H1 (cell line): Measurements from ENCODE around the gene LINC01488. TPM values are rescaled to one million over a fixed set of nuclear protein-coding genes. Genes with fewer than 3 reads are reported as not detected.

Source experiments
- CHD1 ChIP-seq: IDR thresholded peaks from 2 replicates; pipeline ENCODE4 v1.6.1; 2012; ENCODE audit warnings: low read depth, low read length, improper control_type of control experiment
- polyA plus RNA-seq, 7 experiments: library from polyadenylated mRNA; depleted of rRNA in 3 of 7; stranded (reverse) in 5 of 7; unstranded in 2 of 7; fragments of >200 nt in 5 of 7; fragments of 200-250 nt in 2 of 7; gene quantifications; 1 replicate in 5 of 7; 2 replicates in 1 of 7; 4 replicates in 1 of 7; pipeline versions ENCODE4 v1.2.1 to v1.2.3, GENCODE V29; 2011 to 2013; ENCODE audit warnings: missing spikeins in 2 of 7, mixed read lengths in 2 of 7
- total RNA-seq: library from RNA; stranded (reverse); fragmentation: NEBNext Ultra II Directional; extraction: Animal tissue kit (Norgen Biotek cat#: 25700); gene quantifications from 2 replicates; pipeline ENCODE4 v1.2.1, GENCODE V29; 2021
- TF ChIP-seq, protein P1 (sequence below): IDR thresholded peaks from 2 replicates; pipeline ENCODE4 v1.6.1; 2012; ENCODE audit warnings: inconsistent platforms

The LINC01488 gene
- total and polyA plus RNA-seq, 2 of the 8 experiments (the other 6 are each of a cell fraction or from before 2014, with no cell fraction given), result not detected

DNA sequence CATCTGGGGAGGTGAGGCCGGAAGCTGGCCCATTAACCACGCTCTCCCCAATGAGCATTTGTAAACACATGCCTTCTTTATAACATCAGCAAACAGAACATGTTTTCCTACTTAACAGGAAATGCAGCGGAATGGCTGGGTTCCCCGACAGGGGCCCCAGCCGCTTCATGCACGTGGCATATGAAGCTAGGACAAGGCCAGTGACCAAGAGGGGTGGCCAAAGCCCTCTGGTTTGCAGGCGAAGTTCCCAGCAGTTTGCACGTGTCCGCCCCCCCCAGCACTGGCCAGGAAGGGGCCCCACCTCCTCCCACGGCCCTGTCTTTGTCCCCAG is 38.7 kb upstream of the LINC01488 start (continued):
- TF ChIP-seq, protein P1, sequence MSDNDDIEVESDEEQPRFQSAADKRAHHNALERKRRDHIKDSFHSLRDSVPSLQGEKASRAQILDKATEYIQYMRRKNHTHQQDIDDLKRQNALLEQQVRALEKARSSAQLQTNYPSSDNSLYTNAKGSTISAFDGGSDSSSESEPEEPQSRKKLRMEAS, result peak; percentile 76
- no peak for TF ChIP-seq CHD1
